Measurements from ENCODE around the gene MLLT10.
A peak's percentile ranks its signal among the peaks of the same experiment; 100 is the strongest.

The MLLT10 gene

DNA sequence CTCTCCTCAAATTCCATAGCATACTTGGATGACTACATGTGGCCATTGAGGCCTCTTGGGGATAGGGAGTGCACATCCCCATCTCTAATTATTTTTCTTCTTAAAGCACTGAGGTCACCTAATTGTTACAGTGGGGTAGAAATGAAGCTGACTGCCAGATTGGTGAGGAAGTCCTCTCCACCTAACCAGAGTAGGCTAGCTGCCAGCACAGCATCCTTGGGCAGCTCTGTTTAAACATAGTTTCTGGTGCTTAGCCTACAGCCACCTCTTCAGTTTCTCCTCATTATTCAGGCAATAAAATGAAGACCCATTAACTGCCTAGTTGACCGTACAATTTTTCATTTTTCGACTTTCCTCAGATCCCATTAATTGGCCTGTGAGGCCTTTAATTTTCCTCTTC, 104.6 kb downstream of the MLLT10 start:
- DNase-seq (ENCODE audit: low spot score) = no peak

DNA sequence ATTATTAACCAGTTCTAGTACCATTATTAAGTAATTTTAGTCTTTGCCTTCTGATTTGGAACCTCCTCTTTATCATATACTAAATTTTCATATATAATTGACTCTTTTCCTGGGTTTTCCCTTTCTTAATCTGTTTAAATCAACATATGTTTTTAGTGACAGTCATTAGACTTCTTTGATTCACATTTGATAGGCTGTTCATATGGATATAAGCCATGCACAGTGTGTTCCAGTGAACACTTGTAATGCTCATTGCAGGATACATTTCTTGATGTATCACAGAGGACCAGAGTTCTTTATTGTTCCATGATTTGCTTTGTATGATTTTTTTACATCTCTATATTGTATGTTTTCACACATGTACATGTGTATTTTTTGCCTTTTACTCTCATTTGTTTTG, 114.0 kb downstream of the MLLT10 start:
- no peak for DNase-seq (ENCODE audit: low spot score)

DNA sequence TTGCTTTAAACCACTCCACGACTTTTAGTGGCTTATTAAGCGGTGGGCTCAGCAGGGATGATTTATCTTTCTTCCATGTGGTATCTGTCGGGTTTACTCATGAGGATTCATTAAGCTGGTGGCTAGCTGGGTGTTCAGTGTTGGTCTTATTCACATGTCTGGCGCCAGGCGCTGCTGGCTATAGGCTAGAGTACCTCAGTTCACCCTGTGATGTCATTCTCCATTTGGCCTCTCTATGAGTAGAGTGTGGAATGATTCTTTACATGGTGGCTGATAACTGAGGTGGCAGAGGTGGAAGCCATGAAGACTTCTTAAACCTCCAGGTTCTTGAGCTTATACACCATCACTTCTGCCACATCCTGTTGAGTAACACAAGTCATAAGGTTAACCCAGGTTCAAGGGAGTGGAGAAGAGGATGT, 115.4 kb downstream of the MLLT10 start:
- DNase-seq (ENCODE audit: low spot score) = no peak

- DNase-seq (ENCODE audit: low spot score) = no peak
These were observed 116.3 kb downstream of the MLLT10 start for GRCh38 chr10:21650353-21650752.

DNA sequence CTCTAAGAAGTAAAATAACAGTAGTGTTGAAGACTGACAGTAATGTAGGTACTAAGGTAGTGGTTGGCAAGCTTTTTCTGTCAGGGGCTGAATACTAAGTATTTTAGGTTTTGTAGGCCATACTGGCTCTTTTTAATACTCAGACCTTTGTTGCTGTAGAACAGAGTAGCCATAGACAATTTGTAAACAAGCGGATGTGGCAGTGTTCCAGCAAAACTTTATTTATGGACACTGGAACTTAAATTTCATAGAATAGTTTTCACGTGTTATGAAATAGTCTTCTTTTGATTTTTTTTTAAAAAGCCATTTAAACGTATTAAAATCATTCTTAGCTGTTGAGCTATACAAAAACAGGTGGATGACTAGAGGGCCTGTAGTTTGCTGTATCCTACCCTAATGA, 121.2 kb downstream of the MLLT10 start:
- DNase-seq (ENCODE audit: low spot score) = no peak

GRCh38 chr10:21655687-21656086, 121.7 kb downstream of the MLLT10 start:
- DNase-seq (ENCODE audit: low spot score) = no peak

- DNase-seq (ENCODE audit: low spot score) = no peak
These were observed 127.1 kb downstream of the MLLT10 start for GRCh38 chr10:21661087-21661486.

DNA sequence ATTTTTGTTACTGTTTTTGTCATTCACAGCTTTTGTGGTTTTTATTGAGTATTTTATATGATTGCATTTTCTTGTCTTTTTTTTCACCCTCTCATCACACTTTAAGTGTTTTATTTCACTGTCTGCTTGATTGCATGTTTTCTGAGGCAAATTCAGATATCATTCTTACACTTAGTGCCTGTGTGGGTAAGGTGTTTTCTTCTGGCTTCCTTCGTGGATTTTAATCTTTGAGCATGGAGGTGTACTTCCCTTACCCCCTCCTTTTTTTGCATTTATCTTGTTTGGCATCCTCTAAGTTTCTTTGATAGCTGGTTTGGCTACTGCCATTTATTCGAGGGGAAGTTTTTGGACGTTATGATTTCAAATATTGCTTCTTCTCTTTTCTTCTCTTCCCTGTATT, 127.9 kb downstream of the MLLT10 start:
- DNase-seq (ENCODE audit: low spot score) = no peak

GRCh38 chr10:21662635-21663034, 128.6 kb downstream of the MLLT10 start:
- DNase-seq (ENCODE audit: low spot score) = no peak

DNA sequence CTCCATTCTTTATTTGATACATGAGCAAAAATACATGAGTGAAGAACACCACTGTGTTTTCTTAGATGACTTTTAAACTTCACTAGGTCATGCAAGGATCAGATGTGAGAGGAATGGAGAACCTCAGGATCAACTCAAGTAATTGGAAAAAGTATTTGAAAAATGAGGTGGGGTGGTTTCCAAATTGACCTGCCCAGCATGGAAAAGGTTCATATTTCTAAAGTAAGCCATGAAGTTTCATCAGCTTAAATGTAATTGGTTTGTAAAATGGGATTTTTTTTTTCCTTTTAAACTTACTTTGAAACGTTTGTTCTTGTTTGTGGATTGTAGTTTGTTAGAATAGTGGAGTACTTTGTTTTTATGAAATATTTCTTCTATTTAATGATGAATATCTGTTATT, 134.8 kb downstream of the MLLT10 start:
- no peak for DNase-seq (ENCODE audit: low spot score)

- DNase-seq (ENCODE audit: low spot score) = no peak
These were observed 136.4 kb downstream of the MLLT10 start for GRCh38 chr10:21670391-21670790.

DNA sequence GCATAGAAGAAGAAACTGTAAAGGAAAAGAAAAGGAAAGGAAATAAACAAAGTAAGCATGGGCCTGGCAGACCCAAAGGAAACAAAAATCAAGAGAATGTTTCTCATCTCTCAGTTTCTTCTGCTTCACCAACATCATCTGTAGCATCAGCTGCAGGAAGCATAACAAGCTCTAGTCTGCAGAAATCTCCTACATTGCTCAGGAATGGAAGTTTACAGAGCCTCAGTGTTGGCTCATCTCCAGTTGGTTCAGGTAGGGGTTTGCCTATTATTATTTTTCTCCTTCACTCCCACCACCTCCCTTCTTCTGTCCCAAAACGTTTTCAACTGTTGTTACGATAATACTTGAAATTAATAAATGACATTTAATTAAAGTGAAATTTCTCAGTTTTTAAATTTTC, 139.6 kb downstream of the MLLT10 start:
- DNase-seq (ENCODE audit: low spot score) = no peak

DNA sequence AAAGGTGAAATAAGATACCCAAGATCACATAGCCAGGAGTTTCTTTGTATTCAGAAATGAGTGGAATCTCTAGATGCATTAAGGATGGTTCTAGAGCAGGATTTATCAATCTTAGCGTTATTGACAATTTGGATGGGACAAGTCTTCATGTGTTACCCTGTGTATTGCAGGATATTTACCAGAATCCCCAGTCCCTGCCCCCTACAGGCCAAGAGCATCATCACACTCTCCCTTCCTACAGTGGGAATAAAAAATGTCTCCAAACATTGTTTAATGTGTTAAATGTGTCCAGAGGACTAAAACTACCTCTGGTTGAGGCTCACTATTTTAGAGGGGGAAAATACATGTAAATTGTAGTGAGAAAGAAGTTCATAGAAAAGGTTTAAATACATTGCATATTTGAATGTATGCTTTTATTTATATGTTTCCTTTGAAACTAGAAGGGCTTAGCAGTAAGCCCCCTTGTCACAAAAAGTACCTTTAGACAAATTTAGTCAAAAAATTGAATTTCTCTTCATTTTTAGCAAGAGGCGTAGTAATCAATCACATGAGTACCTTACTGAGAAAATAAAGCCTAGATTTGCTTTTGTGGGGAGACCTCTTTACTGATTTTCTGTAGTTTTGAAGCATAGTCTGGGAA, 141.2 kb downstream of the MLLT10 start:
- peak; percentile 44 for DNase-seq (ENCODE audit: low spot score)

DNA sequence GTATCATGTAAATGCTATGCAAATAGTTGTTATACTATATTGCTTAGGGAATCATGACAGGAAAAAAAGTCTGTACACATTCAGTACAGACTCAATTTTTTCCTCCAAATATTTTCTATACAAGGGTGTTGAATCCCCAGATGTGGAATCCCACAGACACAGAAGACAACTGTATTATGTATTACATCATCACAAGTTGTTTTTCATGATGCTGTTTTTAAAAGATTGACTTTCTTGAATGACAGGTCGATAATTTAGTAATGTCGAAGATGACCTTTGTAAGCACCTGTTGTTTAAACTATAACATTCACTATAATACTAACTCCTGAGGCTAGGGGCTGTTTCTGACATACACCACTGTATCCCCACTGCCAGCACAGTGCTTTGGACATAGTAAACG, 143.5 kb downstream of the MLLT10 start:
- DNase-seq (ENCODE audit: low spot score) = no peak

DNA sequence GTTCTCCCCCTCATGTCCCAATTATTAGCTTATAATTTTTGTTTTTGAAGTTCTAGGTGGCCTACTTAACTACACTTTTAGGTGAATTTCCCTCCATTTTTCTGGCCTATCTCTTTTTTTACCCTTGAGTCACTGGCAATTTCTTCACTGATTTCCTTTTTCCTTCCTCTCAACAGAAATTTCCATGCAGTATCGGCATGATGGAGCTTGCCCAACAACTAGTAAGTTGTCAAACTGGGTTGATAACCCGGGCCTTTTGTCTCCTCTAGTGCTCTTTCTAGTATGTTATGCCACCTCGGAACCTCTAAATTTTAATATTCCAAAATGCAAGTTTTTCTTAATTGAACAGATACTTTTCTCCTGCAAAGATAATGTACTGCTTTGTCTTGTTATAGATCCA, 147.1 kb downstream of the MLLT10 start:
- DNase-seq (ENCODE audit: low spot score) = no peak

GRCh38 chr10:21687266-21688008, 153.4 kb downstream of the MLLT10 start:
- DNase-seq (ENCODE audit: low spot score) = no peak

DNA sequence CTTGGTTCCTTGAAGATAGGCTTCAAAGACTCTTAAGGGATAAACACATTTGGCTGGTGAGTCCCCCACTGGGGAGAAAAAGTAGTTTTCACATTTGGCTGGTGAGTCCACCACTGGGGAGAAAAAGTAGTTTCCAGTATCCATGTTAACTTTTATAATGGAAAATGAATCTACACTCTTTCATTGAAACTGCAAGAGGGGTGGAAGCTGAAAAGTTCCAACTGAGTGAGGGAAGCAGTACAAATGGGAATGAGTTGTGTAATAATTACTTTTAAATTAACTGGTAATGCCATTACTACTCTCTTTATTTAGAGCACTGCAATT, 153.9 kb downstream of the MLLT10 start:
- DNase-seq (ENCODE audit: low spot score) = no peak

- DNase-seq (ENCODE audit: low spot score) = no peak
These were observed 154.8 kb downstream of the MLLT10 start for GRCh38 chr10:21688870-21689269.

- no peak for DNase-seq (ENCODE audit: low spot score)
These were observed 155.8 kb downstream of the MLLT10 start for GRCh38 chr10:21689881-21690280.

- no peak for DNase-seq (ENCODE audit: low spot score)
These were observed 158.9 kb downstream of the MLLT10 start for GRCh38 chr10:21692916-21693315.

DNA sequence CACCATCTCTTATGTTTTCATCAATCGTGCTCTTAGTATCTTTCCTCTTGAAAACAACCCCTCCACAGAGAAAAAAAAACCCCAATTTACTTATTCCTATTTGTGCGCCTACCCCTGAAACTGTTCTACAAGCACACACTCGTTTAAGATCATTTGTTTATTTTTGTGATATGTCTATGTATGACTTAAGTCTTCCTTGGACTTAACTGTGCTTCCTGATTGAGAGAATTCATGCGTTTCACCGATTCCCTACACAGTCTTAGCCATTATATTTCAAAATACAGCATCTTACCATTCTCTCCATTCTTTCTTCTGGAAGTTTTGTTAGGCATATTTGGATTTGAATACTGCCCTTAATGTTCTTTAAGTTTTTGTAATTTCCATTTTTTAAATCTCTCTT, 159.4 kb downstream of the MLLT10 start:
- DNase-seq (ENCODE audit: low spot score) = no peak

DNA sequence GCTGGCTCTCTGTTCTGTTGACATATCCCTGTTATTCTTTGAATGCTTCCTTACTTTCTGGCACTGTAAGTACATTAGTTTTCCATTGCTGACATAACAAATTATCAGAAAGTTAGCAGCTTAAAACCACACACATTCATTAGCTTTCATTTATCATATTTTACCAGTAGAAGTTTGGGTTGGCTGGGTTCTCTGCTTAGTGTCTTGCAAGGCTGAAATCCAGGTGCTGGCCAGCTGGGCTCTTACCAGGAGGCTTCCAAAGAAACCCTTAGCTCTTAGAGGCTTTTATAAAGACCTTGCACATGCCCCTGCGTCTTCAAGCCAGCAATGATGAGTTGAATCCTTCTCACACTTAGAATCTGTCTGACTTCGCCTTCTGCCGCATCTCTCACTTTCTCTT, 160.6 kb downstream of the MLLT10 start:
- no peak for DNase-seq (ENCODE audit: low spot score)

- no peak for DNase-seq (ENCODE audit: low spot score)
These were observed 162.3 kb downstream of the MLLT10 start for GRCh38 chr10:21696302-21696701.

DNA sequence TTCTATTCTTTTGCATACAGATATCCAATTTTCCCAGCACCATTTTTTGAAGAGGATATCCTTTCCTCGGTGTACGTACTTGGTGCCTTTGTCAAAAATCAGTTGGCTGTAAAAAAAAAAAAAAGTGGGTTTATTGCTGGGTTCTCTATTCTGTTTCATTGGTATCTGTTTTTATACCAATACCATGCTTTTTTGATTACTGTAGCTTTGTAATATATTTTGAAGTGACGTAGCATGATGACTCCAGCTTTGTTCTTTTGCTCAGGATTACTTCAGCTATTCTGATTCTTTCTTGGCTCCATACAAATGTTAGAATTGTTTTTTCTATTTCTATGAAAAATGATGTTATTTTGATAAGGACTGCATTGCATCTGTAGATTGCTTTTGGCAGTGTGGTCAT, 165.5 kb downstream of the MLLT10 start:
- no peak for DNase-seq (ENCODE audit: low spot score)

Data from iPS-NIHi11 (cell line).